Suprapubic skin (tissue), 4 donors: ENCODE results near the gene CAMK2N2.

Experiments
- POLR2A ChIP-seq, 2 donors: fragments of 450-650 bp; IDR thresholded peaks; one replicate each; pipeline ENCODE4 v1.6.1; 2017; ENCODE audit warnings: antibody characterized with exemption in 2 of 2, mild to moderate bottlenecking in 2 of 2, moderate library complexity in 2 of 2
- POLR2AphosphoS5 ChIP-seq, 3 donors: sonication (generic); formaldehyde crosslinking; IDR thresholded peaks; one replicate each; pipeline ENCODE4 v1.6.1; 2017; ENCODE audit warnings: antibody characterized with exemption in 3 of 3
- TF ChIP-seq, protein P1 (sequence below), 2 donors: fragments of 200-600 bp in 1 of 2; fragments of 450-650 bp in 1 of 2; sonication (generic) in 1 of 2; IDR thresholded peaks; one replicate each; pipeline ENCODE4 v1.5.1; 2016 to 2019; ENCODE audit warnings: antibody characterized with exemption in 2 of 2, mild to moderate bottlenecking in 1 of 2, moderate library complexity in 1 of 2

DNA sequence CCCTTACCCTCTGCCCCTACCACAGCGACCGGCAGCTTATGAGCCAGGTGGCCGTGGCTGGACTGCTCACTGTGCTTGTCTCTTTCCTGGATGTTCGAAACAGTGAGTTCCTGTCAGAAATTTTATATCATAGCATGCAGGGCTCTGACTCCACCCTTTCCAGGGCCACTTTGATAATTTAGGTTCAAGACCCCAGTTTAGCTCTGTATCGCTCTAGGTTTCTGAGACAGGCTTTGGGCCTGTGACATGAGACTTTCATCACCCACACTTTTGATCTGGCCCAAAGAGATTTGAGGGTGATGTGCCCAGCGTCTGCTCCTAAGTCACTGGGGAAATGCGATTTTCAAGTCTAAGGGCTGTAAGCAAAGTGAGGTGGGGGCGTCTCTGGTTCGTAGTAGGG is 46.6 kb upstream of the CAMK2N2 start:
- TF ChIP-seq, protein P1, sequence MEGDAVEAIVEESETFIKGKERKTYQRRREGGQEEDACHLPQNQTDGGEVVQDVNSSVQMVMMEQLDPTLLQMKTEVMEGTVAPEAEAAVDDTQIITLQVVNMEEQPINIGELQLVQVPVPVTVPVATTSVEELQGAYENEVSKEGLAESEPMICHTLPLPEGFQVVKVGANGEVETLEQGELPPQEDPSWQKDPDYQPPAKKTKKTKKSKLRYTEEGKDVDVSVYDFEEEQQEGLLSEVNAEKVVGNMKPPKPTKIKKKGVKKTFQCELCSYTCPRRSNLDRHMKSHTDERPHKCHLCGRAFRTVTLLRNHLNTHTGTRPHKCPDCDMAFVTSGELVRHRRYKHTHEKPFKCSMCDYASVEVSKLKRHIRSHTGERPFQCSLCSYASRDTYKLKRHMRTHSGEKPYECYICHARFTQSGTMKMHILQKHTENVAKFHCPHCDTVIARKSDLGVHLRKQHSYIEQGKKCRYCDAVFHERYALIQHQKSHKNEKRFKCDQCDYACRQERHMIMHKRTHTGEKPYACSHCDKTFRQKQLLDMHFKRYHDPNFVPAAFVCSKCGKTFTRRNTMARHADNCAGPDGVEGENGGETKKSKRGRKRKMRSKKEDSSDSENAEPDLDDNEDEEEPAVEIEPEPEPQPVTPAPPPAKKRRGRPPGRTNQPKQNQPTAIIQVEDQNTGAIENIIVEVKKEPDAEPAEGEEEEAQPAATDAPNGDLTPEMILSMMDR (IDR thresholded peaks at IDR 0.05), result no peak
- no peak for TF ChIP-seq POLR2A (IDR thresholded peaks at IDR 0.05)
- no peak for TF ChIP-seq POLR2AphosphoS5 (IDR thresholded peaks at IDR 0.05)
